ENCODE results near the gene STOML3.
A peak's percentile ranks its signal among the peaks of the same experiment; 100 is the strongest.

GRCh38 chr13:39016787-39017186 lies 26.2 kb upstream of the STOML3 start:
- TF ChIP-seq CTCF (IDR thresholded peaks at IDR 0.05) = peak; percentile 75
- TF ChIP-seq EZH2 (IDR thresholded peaks at IDR 0.05) = no peak

Measured in neural progenitor cell (in vitro differentiated cells).